HPDE6-E6E7 (cell line): ENCODE measurements around the gene WNT4.

Experiments used
- DNase-seq: peaks from one replicate; pipeline ENCODE4 v3.0.0; 2011; ENCODE audit warnings: missing footprints; ENCODE audit errors: extremely low spot score

The WNT4 gene

GRCh38 chr1:22074803-22075202 lies 68.1 kb downstream of the WNT4 start:
- DNase-seq: no peak

- no peak for DNase-seq
Observed at GRCh38 chr1:22071511-22071910, 71.4 kb downstream of the WNT4 start.
